Measurements from ENCODE around the gene SIGLEC1.

Gene SIGLEC1

GRCh38 chr20:3729378-3729777, 17.0 kb upstream of the SIGLEC1 start:
- TF ChIP-seq CTCF (IDR thresholded peaks at IDR 0.05; ENCODE audit: control extremely low read depth, extremely low read depth, low read depth, missing control alignments) = no peak
- DNase-seq (ENCODE audit: extremely low spot score) = no peak
- POLR2A ChIA-PET = no interaction called here
- CTCF ChIA-PET = interaction anchor here (1.1 to 1.4 kb wide), 2 partner anchors 13 to 18 kb away, joined by 3 to 5 read pairs; no protein-coding TSS in a partner anchor

GRCh38 chr20:3728876-3729275, 16.5 kb upstream of the SIGLEC1 start:
- no peak for TF ChIP-seq CTCF (IDR thresholded peaks at IDR 0.05; ENCODE audit: control extremely low read depth, extremely low read depth, low read depth, missing control alignments)
- ChIA-PET CTCF (interaction anchor here (1.1 to 1.4 kb wide), 2 partner anchors 12 to 18 kb away, joined by 3 to 5 read pairs; no protein-coding TSS in a partner anchor), POLR2A (no interaction called here)
- DNase-seq (ENCODE audit: extremely low spot score) = no peak

GRCh38 chr20:3728354-3728753, 16.0 kb upstream of the SIGLEC1 start:
- no peak for TF ChIP-seq CTCF (IDR thresholded peaks at IDR 0.05; ENCODE audit: control extremely low read depth, extremely low read depth, low read depth, missing control alignments)
- POLR2A ChIA-PET = no interaction called here
- CTCF ChIA-PET = interaction anchor here (1.1 to 1.3 kb wide), 3 partner anchors 17 to 20 kb away, joined by 3 to 5 read pairs (median 3); no protein-coding TSS in a partner anchor
- DNase-seq (ENCODE audit: extremely low spot score) = no peak

- ChIA-PET CTCF (interaction anchor here (1.0 to 1.3 kb wide), 4 partner anchors 11 to 19 kb away, joined by 3 read pairs; no protein-coding TSS in a partner anchor), POLR2A (no interaction called here)
- no peak for DNase-seq (ENCODE audit: extremely low spot score)
- no peak for TF ChIP-seq CTCF (IDR thresholded peaks at IDR 0.05; ENCODE audit: control extremely low read depth, extremely low read depth, low read depth, missing control alignments)
Measured at GRCh38 chr20:3727401-3728021, 15.1 kb upstream of the SIGLEC1 start.

GRCh38 chr20:3724356-3724755, 12.0 kb upstream of the SIGLEC1 start:
- ChIA-PET CTCF (interaction anchor here (1.4 to 4.3 kb wide), 2 partner anchors 8 to 14 kb away, joined by 5 to 27 read pairs; no protein-coding TSS in a partner anchor), POLR2A (interaction anchor here (0.5 kb wide), 1 partner anchor 108 kb away, joined by 5 read pairs; no protein-coding TSS in a partner anchor)
- DNase-seq (ENCODE audit: extremely low spot score) = no peak
- no peak for TF ChIP-seq CTCF (IDR thresholded peaks at IDR 0.05; ENCODE audit: control extremely low read depth, extremely low read depth, low read depth, missing control alignments)

- POLR2A ChIA-PET = no interaction called here
- no peak for TF ChIP-seq CTCF (IDR thresholded peaks at IDR 0.05; ENCODE audit: control extremely low read depth, extremely low read depth, low read depth, missing control alignments)
- CTCF ChIA-PET = interaction anchor here (1.4 to 4.3 kb wide), 2 partner anchors 13 to 45 kb away, joined by 5 to 27 read pairs; no protein-coding TSS in a partner anchor
- DNase-seq (ENCODE audit: extremely low spot score) = no peak
Measured at GRCh38 chr20:3723284-3723683, 10.9 kb upstream of the SIGLEC1 start.
